OCI-LY1 (cell line): ENCODE measurements around the gene ZNF521.

Experiments
- EZH2 ChIP-seq: fragments of 200-600 bp; sonication (generic), shearing (Covaris generic); IDR thresholded peaks from 2 replicates; pipeline ENCODE4 v1.8.0; 2017; ENCODE audit warnings: borderline replicate concordance, mixed run types, mild to moderate bottlenecking, antibody characterized with exemption, low read length, moderate library complexity, mixed read lengths
- TF ChIP-seq, protein P1 (sequence below): fragments of 200-600 bp; sonication (generic), shearing (Covaris generic); IDR thresholded peaks from 2 replicates; pipeline ENCODE4 v1.5.1; 2017; ENCODE audit warnings: mild to moderate bottlenecking, antibody characterized with exemption, low read length, moderate library complexity, mixed read lengths

DNA sequence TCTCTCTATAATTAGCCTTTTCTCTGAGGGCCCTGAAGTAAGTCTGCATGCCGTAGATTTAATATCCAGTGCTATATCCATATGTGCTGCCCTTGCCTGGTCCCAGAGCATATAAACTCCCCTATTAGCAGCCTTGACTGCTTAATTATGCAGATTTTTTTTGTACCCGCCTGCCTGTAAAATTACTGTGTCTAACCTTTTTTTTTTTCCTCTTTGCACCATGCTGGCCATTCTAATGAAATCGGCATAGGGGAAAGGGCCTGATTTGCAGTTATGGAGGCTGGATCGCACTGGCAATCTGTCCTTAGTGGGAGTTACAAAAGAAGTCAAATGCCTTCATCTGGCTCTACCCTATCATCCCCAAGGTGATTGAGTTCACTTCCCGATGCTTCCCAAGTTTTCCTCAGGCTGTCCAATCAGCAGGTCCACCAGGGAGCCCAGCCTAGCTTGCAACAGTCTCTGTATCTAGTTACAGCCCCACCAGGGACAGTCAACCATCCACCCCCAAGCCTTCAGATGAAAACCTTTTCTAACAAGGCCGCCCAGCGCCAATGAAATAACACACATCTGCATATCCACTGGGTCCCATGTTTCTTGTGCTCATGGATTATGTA lies 239.0 kb downstream of the ZNF521 start:
- TF ChIP-seq, protein P1, sequence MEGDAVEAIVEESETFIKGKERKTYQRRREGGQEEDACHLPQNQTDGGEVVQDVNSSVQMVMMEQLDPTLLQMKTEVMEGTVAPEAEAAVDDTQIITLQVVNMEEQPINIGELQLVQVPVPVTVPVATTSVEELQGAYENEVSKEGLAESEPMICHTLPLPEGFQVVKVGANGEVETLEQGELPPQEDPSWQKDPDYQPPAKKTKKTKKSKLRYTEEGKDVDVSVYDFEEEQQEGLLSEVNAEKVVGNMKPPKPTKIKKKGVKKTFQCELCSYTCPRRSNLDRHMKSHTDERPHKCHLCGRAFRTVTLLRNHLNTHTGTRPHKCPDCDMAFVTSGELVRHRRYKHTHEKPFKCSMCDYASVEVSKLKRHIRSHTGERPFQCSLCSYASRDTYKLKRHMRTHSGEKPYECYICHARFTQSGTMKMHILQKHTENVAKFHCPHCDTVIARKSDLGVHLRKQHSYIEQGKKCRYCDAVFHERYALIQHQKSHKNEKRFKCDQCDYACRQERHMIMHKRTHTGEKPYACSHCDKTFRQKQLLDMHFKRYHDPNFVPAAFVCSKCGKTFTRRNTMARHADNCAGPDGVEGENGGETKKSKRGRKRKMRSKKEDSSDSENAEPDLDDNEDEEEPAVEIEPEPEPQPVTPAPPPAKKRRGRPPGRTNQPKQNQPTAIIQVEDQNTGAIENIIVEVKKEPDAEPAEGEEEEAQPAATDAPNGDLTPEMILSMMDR, result no peak
- no peak for TF ChIP-seq EZH2
